Measurements from ENCODE around the gene TEX26. TPM values are rescaled to one million over a fixed set of nuclear protein-coding genes. Genes with fewer than 3 reads are reported as not detected.

TEX26 gene
- total RNA-seq, 1 donor: not detected

GRCh38 chr13:30920162-30920909, 12.1 kb upstream of the TEX26 start:
- Histone ChIP-seq H4K20me1 (ENCODE audit: insufficient read depth, low read length) (peaks cover 17% of the 10 kb centered on the region), H3K36me3 (ENCODE audit: insufficient read depth, low read length) (peaks cover 60% of the 10 kb centered on the region), H3K9me3 (ENCODE audit: low read depth, low read length) (no peaks in the 10 kb centered on the region), H3K4me3 (ENCODE audit: insufficient read depth, low read length) (no peak overlapping the region), H3K4me1 (ENCODE audit: insufficient read depth, low read length) (peaks cover 5% of the 10 kb centered on the region), H2AFZ (ENCODE audit: low read length) (no peak overlapping the region), H3K27me3 (ENCODE audit: insufficient read depth, low read length) (no peaks in the 10 kb centered on the region), H3K79me2 (ENCODE audit: insufficient read depth, low read length) (peaks cover 22% of the 10 kb centered on the region), H3K4me2 (ENCODE audit: insufficient read depth, low read length) (no peak overlapping the region), H3K27ac (ENCODE audit: low read depth, low read length) (no peak overlapping the region)
- no peak for TF ChIP-seq CTCF (IDR thresholded peaks at IDR 0.05; ENCODE audit: extremely low read depth, low read depth, low read length)
- no peak for DNase-seq (ENCODE audit: insufficient read length, low spot score, missing footprints)

GRCh38 chr13:30923418-30923817, 9.0 kb upstream of the TEX26 start:
- H3K4me3 ChIP-seq (ENCODE audit: insufficient read depth, low read length): no peak overlapping the region
- TF ChIP-seq CTCF (IDR thresholded peaks at IDR 0.05; ENCODE audit: extremely low read depth, low read depth, low read length): no peak

GRCh38 chr13:30924721-30925120, 7.7 kb upstream of the TEX26 start:
- H4K20me1 ChIP-seq (ENCODE audit: insufficient read depth, low read length): peaks cover 4% of the 10 kb centered on the region
- peaks cover 49% of the 10 kb centered on the region for H3K36me3 ChIP-seq (ENCODE audit: insufficient read depth, low read length)

More at GRCh38 chr13:30923418-30923817, 9.0 kb upstream of the TEX26 start:
- no peak for DNase-seq (ENCODE audit: insufficient read length, low spot score, missing footprints)
- Histone ChIP-seq H3K36me3 (ENCODE audit: insufficient read depth, low read length) (peaks cover 51% of the 10 kb centered on the region), H3K4me2 (ENCODE audit: insufficient read depth, low read length) (no peak overlapping the region), H3K27me3 (ENCODE audit: insufficient read depth, low read length) (no peaks in the 10 kb centered on the region), H3K9me3 (ENCODE audit: low read depth, low read length) (no peaks in the 10 kb centered on the region), H4K20me1 (ENCODE audit: insufficient read depth, low read length) (peaks cover 4% of the 10 kb centered on the region), H2AFZ (ENCODE audit: low read length) (no peak overlapping the region), H3K27ac (ENCODE audit: low read depth, low read length) (no peak overlapping the region), H3K4me1 (ENCODE audit: insufficient read depth, low read length) (peaks cover 5% of the 10 kb centered on the region), H3K79me2 (ENCODE audit: insufficient read depth, low read length) (no peaks in the 10 kb centered on the region)

More at GRCh38 chr13:30924721-30925120, 7.7 kb upstream of the TEX26 start:
- no peak for DNase-seq (ENCODE audit: insufficient read length, low spot score, missing footprints)
- no peak for TF ChIP-seq CTCF (IDR thresholded peaks at IDR 0.05; ENCODE audit: extremely low read depth, low read depth, low read length)
- Histone ChIP-seq H3K27ac (ENCODE audit: low read depth, low read length) (no peak overlapping the region), H3K9me3 (ENCODE audit: low read depth, low read length) (no peaks in the 10 kb centered on the region), H3K4me2 (ENCODE audit: insufficient read depth, low read length) (no peak overlapping the region), H3K4me1 (ENCODE audit: insufficient read depth, low read length) (no peaks in the 10 kb centered on the region), H3K27me3 (ENCODE audit: insufficient read depth, low read length) (no peaks in the 10 kb centered on the region), H2AFZ (ENCODE audit: low read length) (no peak overlapping the region), H3K79me2 (ENCODE audit: insufficient read depth, low read length) (no peaks in the 10 kb centered on the region), H3K4me3 (ENCODE audit: insufficient read depth, low read length) (no peak overlapping the region)
